ENCODE measurements around the gene HES4.
"Not testable (repeated sequence)": the region's sequence is repeated elsewhere in the genome, so short reads cannot be mapped to it uniquely, and the experiment has no call there.

HES4 gene

DNA sequence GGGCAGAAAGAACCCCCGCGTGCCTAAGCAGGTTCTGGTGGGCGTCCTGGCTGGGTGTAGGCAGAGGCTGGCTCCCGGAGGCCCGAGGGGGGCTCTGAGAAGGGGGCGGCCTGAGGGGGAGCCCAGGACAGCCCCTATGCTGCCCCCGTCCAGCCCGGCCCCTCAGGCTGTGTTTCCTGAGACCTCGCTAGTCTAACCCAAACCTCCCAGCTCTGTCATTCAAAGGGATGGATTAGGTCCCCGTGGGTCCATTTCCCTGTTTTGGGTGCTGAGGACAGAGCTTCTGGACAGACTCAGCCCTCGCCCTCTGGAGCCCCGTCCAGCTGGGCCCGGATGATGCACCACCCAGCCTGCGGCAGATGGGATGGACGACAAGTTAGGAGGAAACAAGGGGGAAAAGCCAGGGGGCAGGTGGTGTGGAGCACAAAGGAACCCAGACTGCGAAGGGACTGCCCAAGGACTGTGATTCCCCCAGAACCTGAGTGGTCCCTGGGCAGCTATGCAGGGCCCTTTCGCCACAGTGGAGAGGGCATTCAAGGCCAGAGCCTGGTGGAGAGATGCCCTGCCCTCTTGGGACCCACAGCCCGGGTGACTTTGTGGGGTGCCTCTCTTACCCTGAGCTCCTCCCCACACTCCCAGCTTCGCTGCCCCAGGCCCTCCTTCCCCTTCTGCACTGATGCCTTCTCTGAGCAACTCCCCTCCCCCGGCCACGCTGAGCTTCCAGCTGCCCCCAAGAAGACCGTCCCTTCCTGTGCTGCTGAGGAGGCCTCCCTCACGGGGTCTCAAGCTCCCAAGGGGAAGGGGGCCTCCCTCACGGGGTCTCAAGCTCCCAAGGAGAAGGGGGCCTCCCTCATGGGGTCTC, 2.8 kb downstream of the HES4 start:
- no peak for DNase-seq

DNA sequence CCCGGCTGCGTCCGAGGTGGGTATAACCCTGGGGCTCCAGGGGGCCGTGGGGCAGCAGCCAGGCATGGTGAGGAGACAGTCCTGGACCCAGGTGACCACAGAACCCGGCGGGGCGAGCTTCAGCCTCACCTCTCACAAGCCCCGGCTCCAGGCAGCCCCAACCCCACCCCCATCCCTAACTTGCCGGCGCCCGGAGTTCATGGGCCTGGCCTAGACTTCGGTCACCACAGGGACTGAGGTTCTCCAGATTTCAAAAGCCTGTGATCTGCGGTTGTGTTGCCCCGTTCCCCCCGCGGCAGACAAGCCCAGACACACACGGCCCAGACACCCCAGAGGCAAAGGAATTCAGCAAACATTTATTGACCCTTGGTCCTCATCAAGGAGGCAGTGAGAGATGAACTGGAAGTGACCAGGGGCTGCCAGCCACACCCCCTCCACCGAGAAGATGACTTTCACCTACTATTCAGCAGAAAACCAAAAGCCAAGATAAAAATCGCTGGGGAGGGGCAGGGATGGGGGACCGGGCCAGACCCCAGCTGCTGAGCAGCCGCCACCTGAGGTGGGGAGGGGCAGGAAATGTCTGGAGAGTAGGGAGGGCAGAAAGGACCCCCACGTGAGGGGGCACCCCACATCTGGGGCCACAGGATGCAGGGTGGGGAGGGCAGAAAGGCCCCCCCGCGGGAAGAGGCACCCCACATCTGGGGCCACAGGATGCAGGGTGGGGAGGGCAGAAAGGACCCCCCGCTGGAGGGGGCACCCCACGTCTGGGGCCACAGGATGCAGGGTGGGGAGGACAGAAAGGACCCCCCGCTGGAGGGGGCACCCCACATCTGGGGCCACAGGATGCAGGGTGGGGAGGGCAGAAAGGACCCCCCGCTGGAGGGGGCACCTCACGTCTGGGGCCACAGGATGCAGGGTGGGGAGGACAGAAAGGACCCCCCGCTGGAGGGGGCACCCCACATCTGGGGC, 3.9 kb downstream of the HES4 start:
- no peak for DNase-seq

DNA sequence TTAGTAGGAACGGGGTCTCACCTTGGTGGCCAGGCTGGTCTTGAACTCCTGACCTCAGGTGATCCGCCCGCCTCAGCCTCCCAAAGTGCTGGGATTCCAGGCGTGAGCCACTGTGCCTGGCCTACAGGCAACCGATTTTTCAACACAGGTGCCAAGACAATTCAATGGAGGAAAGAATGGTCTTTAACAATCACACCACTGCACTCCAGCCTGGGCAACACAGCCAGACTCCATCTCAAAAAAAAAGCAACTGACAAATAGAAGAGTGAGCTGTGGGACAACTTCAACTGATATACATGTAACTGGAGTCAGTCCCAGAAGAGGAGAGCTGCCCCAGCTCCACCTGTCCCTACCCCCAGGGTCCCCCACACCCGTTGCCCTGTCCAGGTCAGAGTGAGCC, 5.4 kb downstream of the HES4 start:
- not testable (repeated sequence) for DNase-seq

DNA sequence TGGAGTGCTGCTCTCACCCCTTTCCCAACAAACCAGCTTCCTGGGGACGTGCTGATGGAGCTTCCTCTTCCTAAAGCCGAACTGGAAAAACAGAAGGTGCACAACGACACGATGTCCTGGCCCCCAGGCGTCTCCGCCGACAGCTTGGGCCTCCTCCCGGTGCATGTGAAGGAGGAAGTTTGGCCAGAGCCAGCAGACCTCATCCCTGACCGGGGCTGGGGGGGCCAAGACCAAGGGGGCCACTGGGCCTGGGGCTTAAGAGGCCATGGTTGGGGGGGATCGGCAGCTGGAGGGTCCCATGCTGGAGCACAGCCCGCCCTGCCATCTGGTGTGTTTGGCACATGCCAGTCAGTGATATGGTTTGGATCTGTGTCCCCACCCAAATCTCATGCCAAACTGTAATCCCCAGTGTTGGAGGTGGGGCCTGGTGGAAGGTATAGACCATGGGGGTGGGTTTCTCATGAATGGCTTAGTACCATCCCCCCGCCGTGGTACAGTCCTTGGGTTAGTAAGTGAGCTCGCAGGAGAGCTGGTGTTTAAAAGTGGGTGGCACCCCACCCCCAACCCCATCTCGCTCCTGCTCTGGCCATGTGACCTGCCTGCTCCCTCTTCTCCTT, 6.4 kb downstream of the HES4 start:
- no peak for DNase-seq

DNA sequence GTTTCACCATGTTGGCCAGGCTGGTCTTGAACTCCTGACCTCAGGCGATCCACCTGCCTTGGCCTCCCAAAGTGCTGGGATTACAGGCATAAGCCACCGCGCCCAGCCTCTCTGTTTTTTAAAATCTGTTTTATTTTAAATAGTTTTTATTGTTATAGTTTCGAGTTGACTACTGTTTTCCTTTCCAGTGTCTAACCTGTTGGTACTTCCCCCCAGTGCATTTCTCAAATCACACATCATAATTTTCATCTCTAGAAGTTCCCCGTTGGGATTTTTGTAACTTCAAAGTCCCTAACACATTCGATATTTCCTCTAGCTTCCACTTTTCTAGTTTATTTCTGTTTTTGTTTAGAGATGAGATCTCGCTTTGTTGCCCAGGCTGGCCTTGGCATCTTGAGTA, 7.5 kb downstream of the HES4 start:
- DNase-seq, result no peak

DNA sequence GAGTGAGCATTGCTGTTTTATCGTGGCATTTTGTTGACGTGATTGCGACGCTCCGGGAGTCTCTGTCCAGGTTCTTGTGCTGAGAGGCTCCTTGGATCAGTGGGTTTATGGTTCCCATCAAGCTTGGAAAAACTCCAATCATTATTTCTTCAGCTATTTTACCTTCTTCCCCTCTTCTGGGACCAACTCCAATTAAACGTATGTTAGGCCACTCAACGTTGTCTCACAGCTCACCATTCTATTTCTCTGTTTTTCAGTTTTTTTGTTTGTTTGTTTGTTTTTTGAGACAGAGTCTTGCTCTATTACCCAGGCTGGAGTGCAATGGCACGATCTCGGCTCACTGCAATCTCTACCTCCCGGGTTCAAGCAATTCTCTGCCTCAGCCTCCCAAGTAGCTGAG, 8.0 kb downstream of the HES4 start:
- no peak for DNase-seq

DNA sequence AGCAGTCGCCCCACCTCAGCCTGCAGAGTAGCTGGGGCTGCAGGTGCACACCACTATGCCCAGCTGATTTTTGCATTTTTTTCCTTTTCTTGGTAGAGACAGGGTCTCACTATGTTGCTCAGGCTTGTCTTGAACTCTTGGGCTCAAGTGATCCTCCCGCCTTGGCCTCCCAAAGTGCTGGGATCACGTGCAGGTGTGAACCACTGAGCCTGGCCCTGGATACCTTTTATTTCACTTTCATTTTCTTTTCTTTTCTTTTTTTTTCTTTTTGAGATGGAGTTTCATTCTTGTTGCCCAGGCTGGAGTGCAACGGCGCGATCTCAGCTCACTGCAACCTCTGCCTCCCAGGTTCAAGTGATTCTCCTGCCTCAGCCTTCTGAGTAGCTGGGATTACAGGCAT, 8.6 kb downstream of the HES4 start:
- not testable (repeated sequence) for DNase-seq

DNA sequence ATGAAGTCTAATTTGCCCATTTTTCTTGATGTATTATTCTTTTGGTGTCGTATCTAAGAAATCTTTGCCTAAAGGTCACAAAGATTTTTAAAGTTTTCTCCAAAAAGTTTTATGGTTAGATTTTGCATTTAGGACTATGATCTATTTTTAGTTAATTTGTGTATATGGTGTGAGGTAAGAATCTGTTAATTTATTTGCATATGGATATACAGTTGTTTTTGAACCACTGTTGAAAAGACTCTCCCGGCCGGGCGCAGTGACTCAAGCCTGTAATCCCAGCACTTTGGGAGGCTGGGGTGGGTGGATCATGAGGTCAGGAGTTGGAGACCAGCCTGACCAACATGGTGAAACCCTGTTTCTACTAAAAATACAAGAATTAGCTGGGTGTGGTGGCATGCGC, 11.8 kb downstream of the HES4 start:
- not testable (repeated sequence) for DNase-seq

DNA sequence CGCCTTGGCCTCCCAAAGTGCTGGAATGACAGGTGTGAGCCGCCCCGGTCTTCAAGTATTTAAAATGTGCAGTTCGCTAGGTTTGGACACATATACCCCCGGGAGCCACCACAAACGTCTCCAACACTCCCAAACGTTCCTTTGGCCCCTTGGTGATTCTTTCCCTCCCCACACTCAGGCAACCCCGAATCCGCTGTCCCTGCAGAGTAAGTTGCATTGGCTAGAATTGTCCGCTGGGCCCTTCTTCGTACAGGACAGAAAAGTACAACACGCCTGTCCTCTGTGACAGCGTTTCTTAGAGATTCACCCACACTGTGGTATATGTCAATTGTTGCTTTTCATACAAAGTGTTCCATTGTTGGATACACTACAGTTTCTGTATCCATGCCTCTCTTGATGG, 14.8 kb downstream of the HES4 start:
- no peak for DNase-seq

DNA sequence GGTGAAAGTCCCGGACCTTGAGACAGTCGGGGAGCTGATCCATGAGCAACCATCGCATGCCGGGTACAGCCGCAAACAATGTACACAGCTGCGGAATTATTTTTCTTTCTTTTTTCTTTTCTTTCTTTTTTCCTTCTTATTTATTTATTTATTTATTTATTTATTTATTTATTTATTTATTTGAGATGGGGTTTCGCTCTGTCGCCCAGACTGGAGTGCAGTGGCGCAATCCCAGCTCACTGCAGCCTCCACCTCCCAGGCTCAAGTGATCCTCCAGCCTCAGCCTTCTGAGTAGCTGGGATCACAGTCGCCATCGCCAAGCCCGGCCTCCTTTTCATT, 15.5 kb downstream of the HES4 start:
- no peak for DNase-seq

DNA sequence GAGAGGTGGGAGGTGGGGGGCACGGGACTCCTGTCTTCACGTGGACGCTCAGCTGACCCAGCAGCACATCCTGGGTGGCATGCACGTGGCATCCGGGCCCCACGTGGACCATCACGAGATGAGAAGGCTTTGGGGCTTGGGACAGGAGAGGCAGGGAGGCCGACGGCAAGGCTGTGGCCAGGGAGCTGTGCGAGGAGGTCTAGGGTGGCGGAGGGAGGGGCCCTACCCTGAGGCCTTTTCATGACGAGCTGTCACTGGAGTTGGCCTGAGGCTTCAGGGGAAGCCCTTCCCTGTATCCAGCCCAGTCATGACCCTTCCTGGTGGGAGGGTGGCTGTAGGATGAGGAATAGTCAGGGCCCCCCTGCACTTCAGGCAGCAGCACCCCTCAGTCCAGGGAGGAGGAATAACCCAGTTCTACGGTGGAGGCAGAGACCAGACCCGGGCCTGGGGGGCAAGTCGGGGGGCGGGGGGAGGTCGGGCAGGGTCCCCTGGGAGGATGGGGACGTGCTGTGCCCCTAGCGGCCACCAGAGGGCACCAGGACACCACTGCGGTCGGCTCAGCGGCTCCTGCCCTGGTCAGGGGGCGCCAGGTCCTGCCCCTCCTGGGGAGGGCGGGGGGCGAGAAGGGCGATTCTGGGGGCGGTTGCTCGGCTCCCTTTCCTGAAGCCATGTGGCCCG, 16.0 kb downstream of the HES4 start:
- DNase-seq, result no peak

DNA sequence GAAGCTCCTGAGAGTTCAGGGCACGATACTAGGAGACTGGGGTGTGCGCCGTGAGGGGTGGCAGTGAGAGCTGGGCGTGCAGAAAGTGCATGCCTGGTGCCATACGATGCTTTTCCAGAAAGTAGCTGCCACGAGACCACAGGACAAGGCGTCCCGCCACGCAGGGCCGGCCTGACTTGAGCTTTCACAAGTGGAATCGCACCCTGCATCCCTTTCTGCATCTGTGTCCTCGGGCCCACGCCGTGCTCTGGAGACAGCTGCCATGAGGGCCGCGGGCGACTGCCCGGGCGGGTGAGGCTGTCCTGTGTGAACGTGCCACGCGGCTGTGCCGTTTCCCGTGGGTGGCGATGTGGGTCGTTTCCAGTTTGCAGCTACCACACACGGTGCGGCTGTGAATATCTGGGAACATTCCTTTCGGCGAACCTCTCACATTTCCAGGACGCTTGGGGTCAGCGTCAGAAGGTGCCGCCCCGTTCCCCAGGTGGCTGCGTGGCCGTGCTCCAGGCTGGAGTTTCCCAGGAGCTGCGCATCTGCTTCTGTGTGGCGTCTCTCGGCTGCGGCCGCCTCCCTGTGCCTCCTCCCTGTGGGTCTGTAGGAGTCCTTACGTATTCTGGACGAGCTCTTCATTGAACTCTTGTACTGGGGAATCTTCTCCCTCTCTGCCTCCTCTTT, 17.0 kb downstream of the HES4 start:
- no peak for DNase-seq

DNA sequence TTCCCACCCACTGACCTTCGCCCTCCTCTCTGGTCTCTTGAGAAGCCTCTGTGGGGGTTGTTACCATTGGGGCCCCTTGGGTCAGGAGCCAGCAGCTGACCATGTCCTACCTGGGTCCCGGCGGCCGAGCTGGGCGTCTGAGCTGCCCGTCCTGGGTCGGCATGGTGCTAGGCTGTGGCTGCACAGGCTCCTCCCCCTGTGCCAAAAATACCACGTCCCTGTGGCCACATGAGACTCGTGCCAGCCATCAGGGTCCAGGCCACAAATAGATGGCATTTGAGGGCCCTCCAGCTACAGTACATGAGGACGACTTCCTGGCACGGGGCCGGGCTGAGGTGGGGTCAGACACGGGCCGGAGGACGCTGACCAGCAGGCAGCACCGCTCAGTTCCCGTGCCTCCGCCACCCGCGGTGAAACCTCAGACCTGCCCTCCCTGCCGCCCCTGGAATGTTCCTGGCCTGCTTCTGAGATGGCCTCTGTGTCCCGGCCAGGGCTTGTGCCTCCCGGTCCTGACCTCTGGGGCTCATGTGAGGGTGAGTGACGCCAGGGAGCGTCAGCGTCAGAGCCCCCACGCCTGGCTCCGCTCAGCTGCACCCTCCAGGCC, 17.8 kb downstream of the HES4 start, which contains the start of gene PERM1:
Gene PERM1, minus strand, starts transcription at position 139 of the 604 bp plus-strand sequence. CDS start 1,064 bp downstream, outside the sequence.
- no peak for DNase-seq

DNA sequence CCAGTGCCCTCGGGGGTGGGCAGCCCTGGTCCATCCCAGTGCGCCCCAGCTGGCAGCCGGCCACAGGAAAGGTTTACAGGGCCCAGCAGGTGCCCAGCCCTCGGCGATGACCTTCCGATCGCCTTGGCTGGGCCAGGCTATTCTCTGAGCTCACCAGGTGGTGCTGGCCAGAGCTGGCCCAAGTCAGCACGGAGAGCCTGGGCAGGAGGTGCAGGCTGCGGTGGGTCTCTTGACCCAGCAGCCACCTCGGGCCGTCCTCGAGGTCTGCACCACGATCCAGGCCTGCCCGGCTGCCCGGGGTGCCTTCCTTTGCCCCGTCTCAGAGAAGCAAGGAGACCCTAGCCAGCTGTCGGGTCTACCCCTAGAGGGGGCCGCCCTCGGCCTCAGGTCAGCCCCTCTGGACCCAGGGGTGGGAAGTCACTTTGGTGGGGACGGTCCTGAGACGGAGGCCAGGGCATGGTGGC, 18.4 kb downstream of the HES4 start:
- DNase-seq, result no peak

DNA sequence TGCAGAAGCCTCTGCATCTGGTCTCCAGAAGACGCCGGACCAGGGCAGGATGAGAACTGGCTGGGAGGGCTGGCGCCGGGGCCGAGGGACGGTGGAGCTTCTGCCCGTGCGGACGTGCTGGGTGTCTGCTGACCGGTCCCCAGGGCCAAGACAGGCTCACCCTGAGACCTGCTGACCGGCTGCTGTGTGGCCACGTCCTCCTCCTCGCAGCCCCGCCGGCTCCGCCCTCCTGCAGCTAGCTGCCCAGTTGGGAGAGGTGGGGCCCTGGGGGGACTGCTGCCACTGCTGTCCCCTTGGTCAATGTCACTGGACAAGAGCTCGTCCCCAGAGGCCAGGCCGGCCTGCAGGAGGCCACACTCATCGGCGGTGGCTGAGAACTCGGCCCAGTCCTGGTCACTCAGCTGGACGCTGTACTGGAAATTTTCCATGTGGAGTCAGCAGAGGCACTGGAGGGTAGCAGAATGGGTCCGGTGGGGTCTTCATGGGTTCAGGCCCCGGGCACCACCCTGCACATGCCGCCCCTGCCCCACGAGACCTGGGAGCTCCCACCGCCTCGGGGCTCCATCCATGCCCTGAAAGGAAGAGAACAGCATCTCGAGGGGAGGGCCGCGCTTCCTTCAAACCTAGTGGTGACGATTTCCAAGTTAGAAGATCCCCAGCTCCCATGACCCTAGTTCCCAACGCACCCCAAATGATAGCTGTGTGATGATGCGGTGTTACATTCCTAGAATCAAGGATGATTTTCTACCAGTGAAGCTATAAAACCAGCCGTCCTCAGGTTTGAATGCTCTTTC, 19.1 kb downstream of the HES4 start:
- DNase-seq, result no peak

DNA sequence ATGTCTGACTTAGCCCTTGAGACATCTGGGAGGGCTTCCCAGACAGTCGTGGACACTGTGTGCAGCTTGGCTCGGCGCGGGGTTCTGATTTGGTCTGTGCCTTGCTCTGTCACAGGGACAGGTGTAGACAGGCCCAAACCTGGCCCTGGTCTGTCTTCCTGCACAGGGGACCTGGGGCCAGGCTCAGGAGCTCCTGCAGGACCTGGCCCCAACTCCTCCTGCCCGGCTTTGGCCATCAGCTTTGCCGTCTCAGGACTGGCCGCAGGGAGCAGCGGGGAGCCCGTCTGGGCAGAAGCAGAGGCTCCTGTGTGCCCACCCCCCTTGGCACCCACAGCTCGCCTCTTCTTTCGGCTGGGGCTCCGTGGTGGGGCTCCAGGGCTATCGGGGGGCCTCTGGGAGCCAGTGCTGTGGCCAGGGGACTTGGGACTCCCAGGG, 19.7 kb downstream of the HES4 start:
- DNase-seq, result no peak

DNA sequence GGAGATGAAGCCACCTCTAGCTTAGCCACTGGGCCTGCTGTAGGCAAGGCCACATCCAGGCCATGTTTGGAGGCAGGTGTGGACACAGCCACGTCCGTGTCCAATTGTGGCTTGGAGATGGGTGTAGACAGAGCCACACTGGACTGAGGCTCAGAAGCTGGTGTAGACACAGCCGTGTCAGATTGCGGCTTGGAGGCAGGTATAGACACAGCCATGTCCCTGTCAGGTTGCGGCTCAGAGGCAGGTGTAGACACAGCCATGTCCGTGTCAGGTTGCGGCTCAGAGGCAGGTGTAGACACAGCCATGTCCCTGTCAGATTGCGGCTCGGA, 20.2 kb downstream of the HES4 start:
- no peak for DNase-seq

DNA sequence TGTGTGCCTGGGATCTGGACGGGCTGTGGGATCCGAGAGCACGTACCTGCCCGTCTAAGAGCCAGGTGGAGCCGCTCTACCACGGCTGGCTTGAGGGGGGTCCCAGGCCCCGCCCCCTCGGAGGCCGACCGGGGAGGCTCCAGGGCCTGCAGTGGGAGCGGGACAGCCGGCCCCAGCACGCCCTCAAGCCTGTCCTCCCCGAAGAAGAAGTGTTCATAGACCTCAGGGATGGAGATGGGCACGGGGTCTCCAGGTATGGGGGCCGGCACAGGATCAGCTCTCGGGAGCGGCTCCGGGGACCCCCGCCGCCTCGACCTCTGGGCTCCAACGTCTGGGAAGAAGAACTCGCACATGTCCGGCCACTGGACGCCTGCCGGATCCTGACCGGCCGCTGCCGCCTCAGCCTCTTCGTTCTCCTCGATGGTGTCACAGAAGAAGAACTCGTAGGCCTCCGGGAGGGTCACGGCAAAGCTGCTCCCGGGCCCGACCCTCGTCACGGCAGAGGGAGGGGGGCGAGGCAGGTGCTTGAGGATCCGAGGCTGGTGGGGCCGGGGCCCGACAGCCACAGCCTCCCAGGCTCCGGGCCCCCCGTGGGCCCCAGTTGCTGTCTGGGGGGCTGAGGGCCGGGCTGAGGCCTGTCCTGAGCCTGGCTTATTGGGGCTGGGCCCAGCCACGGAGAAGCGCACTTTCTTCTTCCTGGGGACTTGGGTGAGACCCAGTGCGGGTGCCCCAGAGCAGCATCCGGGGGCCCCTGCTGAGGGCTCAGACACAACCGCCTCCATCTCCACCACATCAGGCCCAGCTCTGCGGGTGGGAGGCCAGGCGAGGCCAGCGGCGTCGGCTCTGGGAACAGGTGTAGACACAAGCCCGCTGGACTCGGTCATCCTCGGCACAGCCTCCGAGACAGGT, 20.8 kb downstream of the HES4 start:
- DNase-seq, result no peak

DNA sequence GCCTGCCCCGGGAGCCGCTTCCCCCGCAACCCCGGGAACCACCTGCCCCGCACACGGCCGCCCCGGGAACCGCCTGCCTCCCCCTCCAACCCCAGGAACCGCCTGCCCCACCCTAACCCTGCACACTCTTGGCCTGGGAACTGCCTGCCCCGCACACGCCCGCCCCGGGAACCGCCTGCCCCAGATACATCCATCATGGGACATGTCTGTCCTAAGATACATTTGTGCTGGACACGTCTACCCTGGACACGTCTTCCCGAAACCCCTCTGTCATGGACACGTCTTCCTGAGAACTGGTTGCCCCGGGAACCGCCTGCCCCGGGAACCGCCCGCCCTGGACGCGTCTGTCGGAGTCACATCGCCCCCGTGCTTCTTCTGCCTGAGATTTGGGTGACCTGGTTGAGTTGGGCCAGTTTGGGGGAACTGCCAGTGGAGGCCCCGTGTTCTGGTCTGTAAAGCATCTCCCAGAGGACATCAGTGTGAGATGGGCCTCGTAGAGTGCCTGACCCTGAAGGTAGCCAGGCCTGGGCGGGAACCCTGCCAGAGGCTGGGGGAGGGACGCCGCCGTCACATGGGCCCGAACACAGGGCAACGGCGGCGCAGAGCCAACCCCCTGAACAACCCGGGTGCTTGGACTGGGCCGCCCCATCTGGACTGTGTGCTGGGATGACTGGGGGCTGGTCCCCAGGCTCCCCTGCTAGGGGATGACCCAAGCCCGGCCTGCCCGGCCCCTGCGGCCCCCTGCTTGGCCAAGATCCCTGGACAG, 21.6 kb downstream of the HES4 start:
- no peak for DNase-seq

Measured in CD4-positive, alpha-beta T cell treated with Interleukin-15 for 1 hour (primary cell).